ENCODE measurements around the gene C18orf32.
A peak's percentile ranks its signal among the peaks of the same experiment; 100 is the strongest.

DNA sequence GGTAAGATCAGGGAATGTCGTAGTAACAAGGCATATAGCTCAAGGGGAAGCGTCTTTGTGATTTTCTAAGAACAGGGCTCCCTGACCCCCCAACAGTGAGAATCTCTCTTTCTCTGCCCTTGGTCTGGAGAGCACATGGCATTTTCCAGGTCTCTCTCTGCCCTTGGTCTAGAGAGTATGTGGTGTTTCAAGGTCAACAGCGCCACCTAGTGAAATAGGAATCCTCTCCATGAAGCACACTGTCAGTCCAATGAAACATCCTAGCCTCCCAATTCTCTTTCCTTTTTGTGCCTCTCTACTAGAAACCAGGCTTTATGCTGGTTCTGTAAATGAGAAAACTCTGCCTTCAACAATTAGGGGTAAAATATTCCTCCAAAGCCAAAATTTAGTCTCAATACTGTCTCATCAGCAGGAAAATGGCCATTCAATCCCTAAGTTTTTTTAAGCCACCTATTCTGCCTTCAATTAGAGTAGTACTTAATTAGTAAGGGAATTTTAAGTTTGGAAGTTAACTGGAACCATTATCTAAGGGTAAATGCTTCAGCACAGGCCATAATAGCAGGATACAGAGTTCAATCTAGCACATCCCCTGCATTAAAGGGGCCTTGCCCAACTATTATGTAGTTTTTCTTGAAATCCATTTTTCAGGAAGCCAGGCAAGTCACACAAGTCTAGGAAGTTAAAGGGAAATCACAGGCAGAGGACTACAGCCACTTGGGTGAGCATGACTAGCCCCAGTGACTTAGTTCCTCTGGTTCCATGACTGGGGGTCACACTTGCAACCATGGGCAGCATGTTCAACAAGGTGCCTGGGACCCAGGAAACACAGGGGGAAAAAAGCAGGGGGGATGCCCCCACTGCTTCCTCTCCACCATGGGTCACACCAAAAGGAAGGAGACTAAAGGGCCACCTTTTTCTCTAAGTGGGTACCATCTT, 39.0 kb downstream of the C18orf32 start:
- TF ChIP-seq POLR2A (IDR thresholded peaks at IDR 0.05), result no peak
- TF ChIP-seq, protein P1, sequence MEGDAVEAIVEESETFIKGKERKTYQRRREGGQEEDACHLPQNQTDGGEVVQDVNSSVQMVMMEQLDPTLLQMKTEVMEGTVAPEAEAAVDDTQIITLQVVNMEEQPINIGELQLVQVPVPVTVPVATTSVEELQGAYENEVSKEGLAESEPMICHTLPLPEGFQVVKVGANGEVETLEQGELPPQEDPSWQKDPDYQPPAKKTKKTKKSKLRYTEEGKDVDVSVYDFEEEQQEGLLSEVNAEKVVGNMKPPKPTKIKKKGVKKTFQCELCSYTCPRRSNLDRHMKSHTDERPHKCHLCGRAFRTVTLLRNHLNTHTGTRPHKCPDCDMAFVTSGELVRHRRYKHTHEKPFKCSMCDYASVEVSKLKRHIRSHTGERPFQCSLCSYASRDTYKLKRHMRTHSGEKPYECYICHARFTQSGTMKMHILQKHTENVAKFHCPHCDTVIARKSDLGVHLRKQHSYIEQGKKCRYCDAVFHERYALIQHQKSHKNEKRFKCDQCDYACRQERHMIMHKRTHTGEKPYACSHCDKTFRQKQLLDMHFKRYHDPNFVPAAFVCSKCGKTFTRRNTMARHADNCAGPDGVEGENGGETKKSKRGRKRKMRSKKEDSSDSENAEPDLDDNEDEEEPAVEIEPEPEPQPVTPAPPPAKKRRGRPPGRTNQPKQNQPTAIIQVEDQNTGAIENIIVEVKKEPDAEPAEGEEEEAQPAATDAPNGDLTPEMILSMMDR (IDR thresholded peaks at IDR 0.05), result peak; percentile 35 to 62 (median 58)
- no peak for TF ChIP-seq POLR2AphosphoS5 (IDR thresholded peaks at IDR 0.05)
- TF ChIP-seq EP300 (IDR thresholded peaks at IDR 0.05; ENCODE audit: low read depth), result no peak

All from transverse colon (tissue), 4 donors.